NCI-H2196 treated with DMSO at 0.1 percent for 48 hours (cell line): ENCODE data around the gene TTC3.

Experiments
- DNase-seq: peaks from one replicate; lab custom pipeline; 2025; ENCODE audit not compliant: unreplicated experiment; lab: John Stamatoyannopoulos, UW

Gene TTC3

GRCh38 chr21:37245151-37245550 is 172.1 kb downstream of the TTC3 start:
- no peak for DNase-seq

- DNase-seq, result no peak
These were observed 175.2 kb downstream of the TTC3 start for GRCh38 chr21:37248298-37248697.

- no peak for DNase-seq
These were observed 176.3 kb downstream of the TTC3 start for GRCh38 chr21:37249112-37249904.

GRCh38 chr21:37251294-37251634 is 178.2 kb downstream of the TTC3 start:
- no peak for DNase-seq
